Glomerular visceral epithelial cell (primary cell): ENCODE data around the gene APBB1.

Experiments used
- DNase-seq: peaks from one replicate; pipeline ENCODE4 v3.0.0-alpha.2; 2016; ENCODE audit errors: extremely low spot score

Gene APBB1

DNA sequence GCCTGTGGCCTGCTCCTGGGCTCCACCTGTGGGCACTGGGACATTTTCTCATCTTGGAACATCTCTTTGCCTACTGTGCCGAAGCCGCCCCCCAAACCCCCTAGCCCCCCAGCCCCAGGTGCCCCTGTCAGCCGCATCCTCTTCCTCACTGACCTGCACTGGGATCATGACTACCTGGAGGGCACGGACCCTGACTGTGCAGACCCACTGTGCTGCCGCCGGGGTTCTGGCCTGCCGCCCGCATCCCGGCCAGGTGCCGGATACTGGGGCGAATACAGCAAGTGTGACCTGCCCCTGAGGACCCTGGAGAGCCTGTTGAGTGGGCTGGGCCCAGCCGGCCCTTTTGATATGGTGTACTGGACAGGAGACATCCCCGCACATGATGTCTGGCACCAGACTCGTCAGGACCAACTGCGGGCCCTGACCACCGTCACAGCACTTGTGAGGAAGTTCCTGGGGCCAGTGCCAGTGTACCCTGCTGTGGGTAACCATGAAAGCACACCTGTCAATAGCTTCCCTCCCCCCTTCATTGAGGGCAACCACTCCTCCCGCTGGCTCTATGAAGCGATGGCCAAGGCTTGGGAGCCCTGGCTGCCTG is 27.3 kb downstream of the APBB1 start:
- DNase-seq: no peak

- DNase-seq: no peak
Observed at GRCh38 chr11:6390718-6391469, 28.0 kb downstream of the APBB1 start.

GRCh38 chr11:6389905-6390717 is 28.8 kb downstream of the APBB1 start, which contains the start of gene SMPD1:
Gene SMPD1 (plus strand): TSS chr11:6390474. CDS start chr11:6390599, 125 bp downstream.
- peak; percentile 92 for DNase-seq

DNA sequence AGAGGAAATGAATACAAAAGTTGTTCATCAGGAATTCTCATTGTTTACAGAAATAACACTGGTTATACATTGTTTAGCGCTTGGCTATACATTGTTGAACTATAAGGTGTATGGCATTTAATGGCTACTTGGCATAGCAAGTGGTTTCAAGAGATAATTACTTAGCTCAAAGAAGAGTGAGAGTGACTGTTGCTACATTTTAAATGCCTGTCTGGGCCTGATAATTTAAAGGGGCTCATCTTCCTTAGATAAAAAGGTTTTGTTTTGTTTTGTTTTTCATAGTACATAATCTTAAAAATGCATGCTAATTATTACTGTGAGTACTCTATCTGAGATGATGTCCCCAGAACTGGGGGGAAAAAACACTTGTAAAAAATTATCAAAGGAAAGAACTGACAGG is 30.1 kb downstream of the APBB1 start:
- no peak for DNase-seq

- peak; percentile 66 for DNase-seq
Observed at GRCh38 chr11:6387811-6388599, 30.9 kb downstream of the APBB1 start.

DNA sequence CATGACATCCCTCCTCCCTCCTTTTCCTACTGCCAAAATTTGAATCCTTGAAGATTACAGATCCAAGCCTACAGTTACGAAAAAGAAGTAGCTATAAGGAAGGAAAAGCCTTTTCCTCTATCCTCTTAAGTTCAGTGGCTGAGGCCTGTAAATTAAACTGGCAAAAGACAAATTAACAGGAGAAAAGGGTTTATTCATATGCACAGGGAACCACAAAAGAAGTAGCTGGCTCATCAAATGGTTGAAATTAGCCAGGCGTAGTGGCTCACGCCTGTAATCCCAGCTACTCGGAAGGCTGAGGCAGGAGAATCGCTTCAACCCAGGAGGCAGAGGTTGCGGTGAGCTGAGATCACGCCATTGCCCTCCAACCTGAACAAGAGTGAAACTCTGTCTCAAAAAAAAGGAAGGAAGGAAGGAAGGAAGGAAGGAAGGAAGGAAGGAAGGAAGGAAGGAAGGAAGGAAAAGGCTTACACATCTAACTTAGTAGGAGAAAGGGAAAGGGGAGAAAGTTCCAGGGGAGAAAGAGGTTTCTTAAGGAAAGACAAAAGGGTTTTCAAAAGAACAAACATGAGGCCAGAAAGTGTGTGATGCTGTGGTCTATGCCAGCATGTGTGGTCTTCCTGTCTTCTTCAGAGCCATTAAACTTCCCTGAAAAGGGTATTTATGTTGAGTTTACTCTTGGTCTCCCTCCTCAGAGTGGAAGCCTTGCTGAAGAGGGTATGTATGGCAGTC is 33.7 kb downstream of the APBB1 start:
- no peak for DNase-seq

DNA sequence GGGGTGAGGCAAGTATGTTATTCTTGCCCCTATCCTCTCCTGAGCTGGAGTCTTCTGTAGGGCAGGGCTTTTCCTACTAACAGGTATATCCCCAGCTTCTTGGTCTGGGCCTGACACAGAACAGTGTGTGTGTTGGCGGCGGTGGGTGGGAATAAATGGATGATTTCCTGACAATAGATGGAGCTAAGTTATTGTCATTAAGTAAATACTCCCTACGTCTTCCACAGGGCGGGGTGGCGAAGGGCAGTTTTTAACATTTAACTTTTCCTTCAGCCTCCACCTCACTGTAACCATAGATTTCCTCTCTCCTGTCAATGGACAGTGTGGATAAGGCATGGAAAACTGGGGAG is 40.3 kb downstream of the APBB1 start:
- DNase-seq: no peak

DNA sequence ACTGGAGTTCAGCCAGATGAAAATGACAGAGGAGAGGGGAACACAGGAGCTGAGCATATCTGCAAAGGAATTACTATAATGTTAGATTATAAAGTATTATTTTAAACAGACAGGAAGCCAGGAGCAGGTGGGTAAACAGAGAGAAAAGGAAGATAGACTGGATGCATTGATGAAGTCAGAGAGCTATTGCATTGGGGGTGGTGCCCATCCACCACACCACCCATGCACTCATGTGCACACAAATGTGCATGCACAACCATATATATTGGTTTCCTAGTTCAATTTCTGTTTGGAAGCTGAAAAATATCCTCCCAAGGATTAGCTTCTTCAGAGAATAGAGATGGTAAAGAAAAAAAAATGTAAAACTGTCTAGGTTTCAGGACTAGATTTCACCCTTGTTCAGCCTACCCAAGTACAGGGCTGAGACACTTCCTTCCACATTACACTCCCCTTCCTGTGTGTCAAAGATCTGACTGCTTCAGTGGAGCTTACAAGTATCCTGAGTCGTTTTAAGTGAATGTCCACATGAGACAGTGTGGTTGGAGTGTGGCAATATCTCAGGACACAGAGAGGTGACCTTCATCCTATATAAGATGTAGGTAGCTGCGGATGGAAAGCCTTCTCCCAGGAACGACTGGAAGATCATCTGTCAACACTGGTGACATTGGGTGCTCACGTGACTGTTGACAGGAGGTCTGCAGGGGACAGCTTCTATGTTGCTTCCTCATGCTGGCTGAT is 40.8 kb downstream of the APBB1 start:
- DNase-seq: no peak

DNA sequence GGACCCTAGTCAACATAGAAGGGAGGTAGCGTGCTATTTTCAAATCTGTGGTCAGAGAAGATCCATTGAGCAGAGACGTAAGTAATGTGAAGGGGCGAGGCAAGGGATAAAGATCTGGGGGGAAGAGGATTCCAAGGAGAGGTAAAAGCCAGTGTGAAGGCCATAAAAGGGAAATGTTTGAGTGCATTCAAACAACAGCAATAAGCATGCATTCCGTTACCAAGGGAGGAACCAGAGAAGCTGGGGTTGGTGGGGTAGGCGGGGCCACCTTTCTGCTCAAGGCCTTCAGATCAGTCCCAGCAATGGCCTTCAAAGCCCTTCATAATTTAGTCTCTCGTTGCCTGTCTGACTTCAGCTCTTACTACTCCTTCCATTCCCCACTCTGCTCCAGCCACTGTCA is 47.1 kb downstream of the APBB1 start:
- DNase-seq: no peak

DNA sequence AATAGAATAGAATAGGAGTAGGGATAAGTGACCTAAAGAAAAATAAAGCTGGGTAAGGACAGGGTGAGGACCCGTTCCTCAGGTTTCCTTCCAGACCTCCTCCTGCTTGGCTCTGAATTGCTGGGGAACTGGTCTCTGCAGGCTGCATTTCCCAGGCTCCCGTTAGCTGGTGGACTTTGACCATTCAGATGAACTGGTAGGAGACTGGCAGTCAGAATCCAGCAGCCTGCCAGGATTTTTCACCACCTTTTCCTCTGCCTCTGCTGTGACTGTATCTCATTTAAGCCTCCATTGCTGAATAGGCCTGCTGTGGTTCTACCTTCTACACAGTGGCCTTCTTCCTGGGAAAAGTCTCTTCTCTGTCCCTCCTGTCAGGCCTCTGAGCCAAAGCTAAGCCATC is 53.2 kb downstream of the APBB1 start:
- no peak for DNase-seq

GRCh38 chr11:6362873-6363678 is 55.8 kb downstream of the APBB1 start:
- DNase-seq: peak; percentile 72

DNA sequence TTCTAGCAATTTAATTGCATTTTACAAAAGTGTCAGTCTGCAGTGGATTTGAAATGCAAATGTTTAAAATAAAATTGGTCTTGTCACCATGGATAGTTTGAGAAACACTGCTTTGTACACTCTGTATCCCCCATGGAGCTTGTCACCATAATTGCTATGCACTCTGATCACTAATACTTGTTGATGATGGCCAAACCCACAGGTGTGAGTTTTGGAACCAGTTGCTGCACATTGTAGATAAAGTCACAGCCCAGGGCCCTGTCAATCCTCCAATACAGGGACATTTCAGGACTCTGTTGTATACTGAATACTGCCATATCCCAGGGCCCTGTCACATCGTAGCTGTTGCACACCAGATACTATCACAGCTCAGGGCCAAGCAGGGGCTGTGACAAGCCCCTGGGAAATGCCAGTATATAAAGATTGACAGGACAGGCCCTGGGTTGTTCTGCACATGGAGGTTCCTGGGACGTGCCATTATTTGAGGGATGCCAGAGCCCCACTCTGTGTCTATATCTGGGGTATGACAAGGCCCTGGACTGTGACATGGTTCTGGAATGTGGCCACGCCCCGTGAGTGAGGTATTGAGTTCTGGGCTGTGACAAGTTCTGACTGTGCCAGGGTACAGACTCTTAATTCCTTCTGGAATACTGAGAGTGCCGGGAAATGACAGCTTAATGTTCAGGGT is 56.6 kb downstream of the APBB1 start:
- DNase-seq: no peak

DNA sequence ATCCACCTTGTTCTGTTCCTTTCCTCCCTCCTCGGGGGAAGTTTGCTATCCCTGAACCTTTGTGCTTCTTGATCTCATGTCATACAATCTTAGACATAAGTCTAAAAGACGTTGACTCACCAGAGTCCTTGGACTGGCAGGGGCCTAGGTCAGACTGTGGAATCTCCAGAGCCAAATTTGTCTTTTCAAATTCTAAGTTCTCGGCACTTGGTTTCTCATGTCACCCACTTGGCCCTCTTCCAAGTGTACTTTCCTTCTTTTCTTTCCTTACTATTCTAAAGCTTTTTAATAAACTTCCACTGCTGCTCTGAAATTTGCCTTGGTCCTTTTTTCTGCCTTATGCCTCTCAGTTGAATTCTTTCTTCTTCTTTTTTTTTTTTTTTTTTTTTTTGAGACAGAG is 58.7 kb downstream of the APBB1 start:
- no peak for DNase-seq

DNA sequence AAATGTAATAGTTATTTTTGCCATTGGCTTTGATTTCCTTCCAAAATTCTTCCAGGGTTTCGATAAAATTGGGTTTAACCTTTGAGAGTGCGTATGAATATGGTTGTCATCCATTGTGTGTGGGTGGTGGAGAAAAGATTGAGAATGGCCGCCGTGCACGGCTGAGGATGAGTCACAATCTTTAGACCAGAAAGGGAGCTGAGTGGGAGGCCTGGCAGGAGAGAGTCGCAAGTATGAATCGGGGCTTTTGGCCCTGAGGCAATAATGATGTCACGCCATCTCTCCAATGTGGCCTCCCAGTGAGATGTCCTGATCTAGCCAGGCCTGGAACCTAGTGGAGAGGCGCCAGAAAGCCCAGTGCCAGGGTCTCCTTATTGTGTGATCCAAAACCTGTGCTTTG is 61.7 kb downstream of the APBB1 start:
- DNase-seq: peak; percentile 60

GRCh38 chr11:6356503-6357055 is 62.3 kb downstream of the APBB1 start:
- no peak for DNase-seq

GRCh38 chr11:6354651-6355485 is 64.0 kb downstream of the APBB1 start:
- no peak for DNase-seq

DNA sequence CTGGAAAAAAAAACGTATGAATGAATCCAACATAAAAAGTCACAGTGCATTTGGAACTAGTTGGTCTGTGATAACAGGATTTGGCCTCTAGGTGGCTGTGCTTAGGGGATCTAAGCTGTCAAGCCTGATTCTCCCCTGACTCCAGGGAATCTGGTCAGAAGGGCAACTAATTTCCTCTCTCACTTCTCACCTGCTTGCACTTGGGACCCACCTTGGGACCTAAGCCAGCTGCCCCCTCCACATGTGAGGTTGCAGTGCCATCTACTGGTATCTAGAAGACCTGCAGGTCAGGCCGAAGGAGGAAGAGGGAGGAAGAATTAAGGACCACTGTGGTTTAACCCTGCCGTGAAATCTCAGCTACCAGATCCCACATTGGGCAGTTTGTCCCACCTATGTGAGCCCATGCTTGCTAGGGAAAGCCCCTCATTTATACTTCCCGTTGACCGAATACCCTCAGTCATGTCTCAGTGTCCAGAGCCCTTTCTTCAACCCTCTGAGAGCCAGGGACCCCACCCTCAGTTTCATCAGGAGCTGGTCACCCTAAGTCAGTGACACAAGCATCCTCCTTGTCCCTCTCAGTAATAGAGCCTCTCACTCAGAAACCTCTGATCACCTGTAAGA is 65.4 kb downstream of the APBB1 start:
- peak; percentile 71 for DNase-seq
